SKM-1 (cell line): Measurements from ENCODE around the gene APOBEC3B.
"Not testable (repeated sequence)": the region's sequence is repeated elsewhere in the genome, so short reads cannot be mapped to it uniquely, and the experiment has no call there.

Experiments
- DNase-seq: peaks from one replicate; lab custom pipeline; 2025; ENCODE audit not compliant: unreplicated experiment; lab: John Stamatoyannopoulos, UW

APOBEC3B gene

GRCh38 chr22:38987171-38987895, 5.2 kb downstream of the APOBEC3B start:
- no peak for DNase-seq

GRCh38 chr22:38989466-38989865, 7.3 kb downstream of the APOBEC3B start:
- DNase-seq: no peak

- not testable (repeated sequence) for DNase-seq
These were observed 10.8 kb downstream of the APOBEC3B start for GRCh38 chr22:38992871-38993371.

- DNase-seq: no peak
These were observed 14.0 kb downstream of the APOBEC3B start for GRCh38 chr22:38996105-38996504.

- no peak for DNase-seq
These were observed 15.4 kb downstream of the APOBEC3B start for GRCh38 chr22:38997518-38997917.

GRCh38 chr22:39003165-39003638, 21.1 kb downstream of the APOBEC3B start:
- peak; percentile 76 for DNase-seq

GRCh38 chr22:39007177-39007576, 25.0 kb downstream of the APOBEC3B start:
- no peak for DNase-seq

GRCh38 chr22:39008271-39008850, 26.2 kb downstream of the APOBEC3B start:
- DNase-seq: not testable (repeated sequence)

- DNase-seq: no peak
These were observed 28.8 kb downstream of the APOBEC3B start for GRCh38 chr22:39010946-39011345.

- no peak for DNase-seq
These were observed 30.7 kb downstream of the APOBEC3B start for GRCh38 chr22:39012533-39013511.

- DNase-seq: not testable (repeated sequence)
These were observed 31.4 kb downstream of the APOBEC3B start for GRCh38 chr22:39013561-39013941.

- peak; percentile 57 for DNase-seq
These were observed 32.0 kb downstream of the APOBEC3B start, which contains the start of gene APOBEC3C for GRCh38 chr22:39013942-39014722. Gene APOBEC3C (plus strand): TSS chr22:39014257. CDS start chr22:39014363, 106 bp downstream.

GRCh38 chr22:39014723-39015121, 32.6 kb downstream of the APOBEC3B start:
- DNase-seq: not testable (repeated sequence)

- DNase-seq: no peak
These were observed 34.4 kb downstream of the APOBEC3B start for GRCh38 chr22:39016592-39016991.

GRCh38 chr22:39017596-39018365, 35.6 kb downstream of the APOBEC3B start:
- DNase-seq: no peak

GRCh38 chr22:39020021-39020651, 38.0 kb downstream of the APOBEC3B start:
- DNase-seq: not testable (repeated sequence)

GRCh38 chr22:39021552-39022250, 39.6 kb downstream of the APOBEC3B start:
- DNase-seq: no peak

- no peak for DNase-seq
These were observed 42.6 kb downstream of the APOBEC3B start for GRCh38 chr22:39024519-39025308.
